ENCODE measurements around the gene PIGT.

Gene PIGT

GRCh38 chr20:45408646-45409213 is 7.2 kb upstream of the PIGT start:
- H3K36me3 Mint-ChIP-seq, result peaks cover 4% of the 10 kb centered on the region
- no peaks in the 10 kb centered on the region for H3K9me3 Mint-ChIP-seq (ENCODE audit: low read depth)
- H3K4me1 Mint-ChIP-seq (ENCODE audit: low read depth), result peaks cover 28% of the 10 kb centered on the region
- H3K27ac Mint-ChIP-seq, result no peak overlapping the region
- H3K27me3 Mint-ChIP-seq, result no peaks in the 10 kb centered on the region
- H3K4me3 Mint-ChIP-seq, result no peak overlapping the region

GRCh38 chr20:45409521-45410272 is 6.2 kb upstream of the PIGT start:
- Mint-ChIP-seq H3K4me3 (no peak overlapping the region), H3K4me1 (ENCODE audit: low read depth) (peaks cover 32% of the 10 kb centered on the region), H3K27ac (no peak overlapping the region), H3K27me3 (no peaks in the 10 kb centered on the region), H3K9me3 (ENCODE audit: low read depth) (no peaks in the 10 kb centered on the region), H3K36me3 (peaks cover 4% of the 10 kb centered on the region)

GRCh38 chr20:45410887-45411286 is 5.1 kb upstream of the PIGT start:
- H3K27me3 Mint-ChIP-seq, result no peaks in the 10 kb centered on the region
- peaks cover 38% of the 10 kb centered on the region for H3K4me1 Mint-ChIP-seq (ENCODE audit: low read depth)
- no peaks in the 10 kb centered on the region for H3K9me3 Mint-ChIP-seq (ENCODE audit: low read depth)
- no peak overlapping the region for H3K27ac Mint-ChIP-seq
- H3K36me3 Mint-ChIP-seq, result peaks cover 4% of the 10 kb centered on the region
- H3K4me3 Mint-ChIP-seq, result no peak overlapping the region

- Mint-ChIP-seq H3K27ac (no peak overlapping the region), H3K4me1 (ENCODE audit: low read depth) (peaks cover 40% of the 10 kb centered on the region), H3K4me3 (no peak overlapping the region)
Measured at GRCh38 chr20:45412653-45413052, 3.3 kb upstream of the PIGT start.

GRCh38 chr20:45413479-45413878 is 2.5 kb upstream of the PIGT start:
- H3K36me3 Mint-ChIP-seq, result peaks cover 4% of the 10 kb centered on the region
- peaks cover 42% of the 10 kb centered on the region for H3K4me1 Mint-ChIP-seq (ENCODE audit: low read depth)
- no peaks in the 10 kb centered on the region for H3K9me3 Mint-ChIP-seq (ENCODE audit: low read depth)
- no peak overlapping the region for H3K27ac Mint-ChIP-seq
- H3K4me3 Mint-ChIP-seq, result no peak overlapping the region
- H3K27me3 Mint-ChIP-seq, result no peaks in the 10 kb centered on the region

More at GRCh38 chr20:45412653-45413052, 3.3 kb upstream of the PIGT start:
- H3K36me3 Mint-ChIP-seq, result peaks cover 4% of the 10 kb centered on the region
- no peaks in the 10 kb centered on the region for H3K9me3 Mint-ChIP-seq (ENCODE audit: low read depth)
- H3K27me3 Mint-ChIP-seq, result no peaks in the 10 kb centered on the region

- peaks cover 5% of the 10 kb centered on the region for H3K36me3 Mint-ChIP-seq
Measured at GRCh38 chr20:45416917-45417316, 976 bp downstream of the PIGT start.

GRCh38 chr20:45419188-45420091 is 3.5 kb downstream of the PIGT start:
- Mint-ChIP-seq H3K4me3 (peak overlapping the region; percentile 27), H3K27me3 (no peaks in the 10 kb centered on the region), H3K4me1 (ENCODE audit: low read depth) (peaks cover 42% of the 10 kb centered on the region), H3K36me3 (peaks cover 7% of the 10 kb centered on the region), H3K27ac (peak overlapping the region; percentile 89), H3K9me3 (ENCODE audit: low read depth) (no peaks in the 10 kb centered on the region)

More at GRCh38 chr20:45416917-45417316, 976 bp downstream of the PIGT start:
- peak overlapping the region; percentile 95 for H3K4me3 Mint-ChIP-seq
- peaks cover 48% of the 10 kb centered on the region for H3K4me1 Mint-ChIP-seq (ENCODE audit: low read depth)
- H3K27me3 Mint-ChIP-seq, result no peaks in the 10 kb centered on the region
- no peaks in the 10 kb centered on the region for H3K9me3 Mint-ChIP-seq (ENCODE audit: low read depth)
- H3K27ac Mint-ChIP-seq, result peak overlapping the region; percentile 95

GRCh38 chr20:45420125-45420524 is 4.2 kb downstream of the PIGT start:
- Mint-ChIP-seq H3K27ac (peak overlapping the region; percentile 29), H3K36me3 (peaks cover 7% of the 10 kb centered on the region), H3K4me1 (ENCODE audit: low read depth) (peaks cover 36% of the 10 kb centered on the region), H3K4me3 (no peak overlapping the region), H3K9me3 (ENCODE audit: low read depth) (no peaks in the 10 kb centered on the region), H3K27me3 (no peaks in the 10 kb centered on the region)

GRCh38 chr20:45423700-45424099 is 7.8 kb downstream of the PIGT start:
- H3K27me3 Mint-ChIP-seq, result no peaks in the 10 kb centered on the region
- H3K27ac Mint-ChIP-seq, result peak overlapping the region; percentile 61
- H3K9me3 Mint-ChIP-seq (ENCODE audit: low read depth), result no peaks in the 10 kb centered on the region
- H3K4me1 Mint-ChIP-seq (ENCODE audit: low read depth), result peaks cover 9% of the 10 kb centered on the region
- no peak overlapping the region for H3K4me3 Mint-ChIP-seq
- peaks cover 9% of the 10 kb centered on the region for H3K36me3 Mint-ChIP-seq

GRCh38 chr20:45425561-45425960 is 9.6 kb downstream of the PIGT start:
- no peak overlapping the region for H3K4me3 Mint-ChIP-seq

GRCh38 chr20:45426320-45427016 is 10.5 kb downstream of the PIGT start:
- Mint-ChIP-seq H3K4me3 (no peak overlapping the region), H3K9me3 (ENCODE audit: low read depth) (no peaks in the 10 kb centered on the region), H3K27me3 (no peaks in the 10 kb centered on the region), H3K27ac (no peak overlapping the region), H3K36me3 (peaks cover 4% of the 10 kb centered on the region), H3K4me1 (ENCODE audit: low read depth) (no peaks in the 10 kb centered on the region)

More at GRCh38 chr20:45425561-45425960, 9.6 kb downstream of the PIGT start:
- Mint-ChIP-seq H3K27me3 (no peaks in the 10 kb centered on the region), H3K27ac (no peak overlapping the region), H3K9me3 (ENCODE audit: low read depth) (no peaks in the 10 kb centered on the region), H3K4me1 (ENCODE audit: low read depth) (no peaks in the 10 kb centered on the region), H3K36me3 (peaks cover 4% of the 10 kb centered on the region)

GRCh38 chr20:45427236-45428149 is 11.6 kb downstream of the PIGT start:
- Mint-ChIP-seq H3K4me1 (ENCODE audit: low read depth) (peaks cover 3% of the 10 kb centered on the region), H3K27ac (no peak overlapping the region), H3K4me3 (no peak overlapping the region), H3K9me3 (ENCODE audit: low read depth) (no peaks in the 10 kb centered on the region), H3K36me3 (peaks cover 6% of the 10 kb centered on the region), H3K27me3 (no peaks in the 10 kb centered on the region)

GRCh38 chr20:45429618-45430017 is 13.7 kb downstream of the PIGT start:
- Mint-ChIP-seq H3K9me3 (ENCODE audit: low read depth) (no peaks in the 10 kb centered on the region), H3K4me3 (no peak overlapping the region), H3K27ac (no peak overlapping the region), H3K36me3 (peaks cover 7% of the 10 kb centered on the region), H3K27me3 (no peaks in the 10 kb centered on the region), H3K4me1 (ENCODE audit: low read depth) (peaks cover 3% of the 10 kb centered on the region)

- no peaks in the 10 kb centered on the region for H3K9me3 Mint-ChIP-seq (ENCODE audit: low read depth)
- H3K36me3 Mint-ChIP-seq, result peaks cover 5% of the 10 kb centered on the region
- no peak overlapping the region for H3K4me3 Mint-ChIP-seq
- no peaks in the 10 kb centered on the region for H3K27me3 Mint-ChIP-seq
- H3K27ac Mint-ChIP-seq, result no peak overlapping the region
- H3K4me1 Mint-ChIP-seq (ENCODE audit: low read depth), result peaks cover 11% of the 10 kb centered on the region
Measured at GRCh38 chr20:45432294-45432693, 16.4 kb downstream of the PIGT start.

Data from activated naive CD8-positive, alpha-beta T cell (primary cell).